ENCODE data around the gene MCM8. TPM values are rescaled to one million over a fixed set of nuclear protein-coding genes. Genes with fewer than 3 reads are reported as not detected.

The MCM8 gene
- total and polyA plus RNA-seq, 7 donors, result 1.8 to 8.0 (median 5.6) TPM

DNA sequence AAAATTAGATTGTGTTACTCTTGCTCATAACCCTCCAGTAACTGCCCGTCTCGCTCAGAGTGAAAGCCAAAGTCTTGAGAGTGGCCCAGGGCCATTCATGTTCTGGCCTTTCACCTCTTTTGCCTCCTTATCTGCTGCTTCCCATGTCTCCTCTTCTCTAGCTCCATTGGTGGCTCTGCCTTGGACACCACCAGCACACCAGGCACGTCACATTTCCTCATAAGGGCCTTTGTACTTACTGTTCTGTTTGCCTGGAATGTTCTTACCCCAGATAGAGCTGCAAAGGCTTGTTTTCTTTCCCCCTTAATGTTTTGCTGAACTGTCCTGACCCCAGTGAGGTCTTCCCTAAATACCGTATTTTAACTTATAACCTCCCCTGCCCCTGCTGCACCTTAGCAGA lies 29.3 kb downstream of the MCM8 start:
- Histone ChIP-seq H3K4me3 (no peak overlapping the region), H3K9me3 (no peaks in the 10 kb centered on the region), H3K36me3 (peaks cover 0 to 37% (median 3%) of the 10 kb centered on the region in 4 donors), H3K27ac (no peak overlapping the region), H3K4me1 (no peaks in the 10 kb centered on the region), H3K27me3 (no peaks in the 10 kb centered on the region)
- intact Hi-C loops (cut with DNase I), result no loop called here
- no peak for DNase-seq
- TF ChIP-seq POLR2A (IDR thresholded peaks at IDR 0.05), result no peak
- TF ChIP-seq EP300 (IDR thresholded peaks at IDR 0.05), result no peak
- TF ChIP-seq POLR2AphosphoS5 (IDR thresholded peaks at IDR 0.05), result no peak
- TF ChIP-seq, protein P1, sequence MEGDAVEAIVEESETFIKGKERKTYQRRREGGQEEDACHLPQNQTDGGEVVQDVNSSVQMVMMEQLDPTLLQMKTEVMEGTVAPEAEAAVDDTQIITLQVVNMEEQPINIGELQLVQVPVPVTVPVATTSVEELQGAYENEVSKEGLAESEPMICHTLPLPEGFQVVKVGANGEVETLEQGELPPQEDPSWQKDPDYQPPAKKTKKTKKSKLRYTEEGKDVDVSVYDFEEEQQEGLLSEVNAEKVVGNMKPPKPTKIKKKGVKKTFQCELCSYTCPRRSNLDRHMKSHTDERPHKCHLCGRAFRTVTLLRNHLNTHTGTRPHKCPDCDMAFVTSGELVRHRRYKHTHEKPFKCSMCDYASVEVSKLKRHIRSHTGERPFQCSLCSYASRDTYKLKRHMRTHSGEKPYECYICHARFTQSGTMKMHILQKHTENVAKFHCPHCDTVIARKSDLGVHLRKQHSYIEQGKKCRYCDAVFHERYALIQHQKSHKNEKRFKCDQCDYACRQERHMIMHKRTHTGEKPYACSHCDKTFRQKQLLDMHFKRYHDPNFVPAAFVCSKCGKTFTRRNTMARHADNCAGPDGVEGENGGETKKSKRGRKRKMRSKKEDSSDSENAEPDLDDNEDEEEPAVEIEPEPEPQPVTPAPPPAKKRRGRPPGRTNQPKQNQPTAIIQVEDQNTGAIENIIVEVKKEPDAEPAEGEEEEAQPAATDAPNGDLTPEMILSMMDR (IDR thresholded peaks at IDR 0.05), result no peak
- 93 to 94% methylated on average over 4 of the region's 4 CpGs for WGBS, 2 donors

DNA sequence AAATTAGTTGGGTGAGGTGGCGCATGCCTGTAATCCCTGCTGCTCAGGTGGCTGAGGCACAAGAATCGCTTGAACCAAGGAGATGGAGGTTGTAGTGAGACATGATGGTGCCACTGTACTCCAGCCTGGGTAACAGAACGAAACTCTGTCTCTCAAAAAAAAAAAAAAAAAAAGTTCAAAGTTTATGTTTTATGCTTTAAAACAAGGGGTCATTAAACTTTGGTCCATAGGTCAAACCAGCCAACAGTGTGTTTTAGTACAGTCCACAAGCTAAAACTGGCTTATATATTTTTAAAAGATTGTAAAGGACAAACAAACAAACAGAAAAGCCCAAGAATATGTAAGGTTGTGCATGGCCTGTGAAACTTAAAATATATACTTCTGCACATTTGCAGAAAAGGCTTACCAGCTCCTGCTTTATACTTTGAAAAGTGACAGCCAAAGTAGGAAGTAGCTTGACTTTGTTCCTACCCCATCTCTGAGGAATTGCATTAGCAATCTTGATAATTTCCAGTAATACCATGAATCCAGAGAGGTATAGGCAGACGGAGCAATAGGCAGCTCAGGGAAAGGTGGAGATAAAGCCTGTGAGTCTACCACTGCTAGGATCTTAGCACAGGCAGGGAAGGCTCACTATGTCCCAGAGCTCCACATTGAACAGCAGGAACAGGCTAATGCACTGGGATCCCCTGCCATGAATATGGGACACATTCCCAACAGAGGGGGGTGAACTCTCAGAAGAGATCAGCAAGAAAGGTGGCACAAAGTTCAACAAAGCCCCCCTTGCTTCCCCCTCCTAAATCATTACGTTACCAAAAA lies 30.5 kb downstream of the MCM8 start:
- intact Hi-C loops (cut with DNase I), result no loop called here
- Histone ChIP-seq H3K4me3 (no peak overlapping the region), H3K27ac (no peak overlapping the region), H3K27me3 (no peaks in the 10 kb centered on the region), H3K4me1 (no peaks in the 10 kb centered on the region), H3K36me3 (peaks cover 0 to 34% (median 5%) of the 10 kb centered on the region in 4 donors), H3K9me3 (no peaks in the 10 kb centered on the region)
- no peak for DNase-seq
- TF ChIP-seq, protein P1 (IDR thresholded peaks at IDR 0.05), result no peak
- TF ChIP-seq POLR2A (IDR thresholded peaks at IDR 0.05), result no peak
- TF ChIP-seq POLR2AphosphoS5 (IDR thresholded peaks at IDR 0.05), result no peak
- no peak for TF ChIP-seq EP300 (IDR thresholded peaks at IDR 0.05)
- WGBS, 2 donors, result 57 to 74% methylated on average over 5 of the region's 5 CpGs

DNA sequence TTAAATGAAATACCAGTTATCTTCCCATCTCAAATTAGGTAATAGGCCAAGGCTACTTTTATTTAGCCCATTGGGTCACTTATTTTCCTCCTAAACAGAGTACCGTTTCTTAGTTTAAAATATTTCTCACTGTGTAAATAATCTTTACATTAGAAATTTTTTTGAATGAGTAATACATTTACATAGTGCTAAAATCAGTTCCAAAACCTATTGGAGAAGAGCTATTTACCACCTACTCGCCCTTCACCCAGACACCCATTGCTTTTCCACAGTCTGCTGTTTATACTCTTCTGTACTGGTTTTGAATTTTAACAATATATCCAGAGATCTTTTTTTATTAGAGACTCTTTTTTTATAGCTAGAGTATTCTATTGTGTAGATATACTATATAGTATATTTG lies 36.9 kb downstream of the MCM8 start:
- no peak overlapping the region for H3K27ac ChIP-seq
- WGBS, 2 donors, result 95 to 97% methylated on average over 2 of the region's 2 CpGs
- intact Hi-C loops (cut with DNase I), result no loop called here
- TF ChIP-seq POLR2AphosphoS5 (IDR thresholded peaks at IDR 0.05), result no peak
- TF ChIP-seq POLR2A (IDR thresholded peaks at IDR 0.05), result no peak
- no peak for TF ChIP-seq EP300 (IDR thresholded peaks at IDR 0.05)
- TF ChIP-seq, protein P1 (IDR thresholded peaks at IDR 0.05), result no peak
- no peak for DNase-seq
- peaks cover 0 to 36% (median 8%) of the 10 kb centered on the region in 4 donors for H3K36me3 ChIP-seq
- no peaks in the 10 kb centered on the region for H3K9me3 ChIP-seq
- H3K27me3 ChIP-seq, result no peaks in the 10 kb centered on the region
- no peak overlapping the region for H3K4me3 ChIP-seq
- H3K4me1 ChIP-seq, result no peaks in the 10 kb centered on the region

DNA sequence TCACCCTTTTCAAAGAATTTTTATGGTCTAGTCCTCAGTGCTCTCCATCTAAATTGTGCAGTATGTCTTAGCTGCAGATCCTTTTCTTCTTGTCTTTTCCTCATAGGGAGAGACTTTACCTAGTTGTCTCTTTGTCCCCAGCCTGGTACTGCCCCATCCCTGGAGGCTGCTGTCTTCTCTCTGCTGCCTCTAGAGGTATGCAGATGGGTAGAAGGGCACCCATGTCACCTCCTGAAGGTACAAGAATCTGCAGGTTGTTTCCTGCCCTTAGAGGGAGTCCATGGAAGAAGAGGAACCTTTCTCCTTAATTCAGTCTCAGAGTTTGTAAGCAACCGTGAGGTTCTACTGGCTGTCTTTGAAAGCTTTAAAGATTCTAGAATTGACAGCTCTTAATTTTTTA lies 39.1 kb downstream of the MCM8 start:
- 94 to 96% methylated on average over 1 of the region's 1 CpG for WGBS, 2 donors
- no peak for TF ChIP-seq EP300 (IDR thresholded peaks at IDR 0.05)
- TF ChIP-seq POLR2AphosphoS5 (IDR thresholded peaks at IDR 0.05), result no peak
- TF ChIP-seq POLR2A (IDR thresholded peaks at IDR 0.05), result no peak
- TF ChIP-seq, protein P1 (IDR thresholded peaks at IDR 0.05), result no peak
- Histone ChIP-seq H3K4me1 (no peaks in the 10 kb centered on the region), H3K4me3 (no peak overlapping the region), H3K36me3 (peaks cover 0 to 30% (median 6%) of the 10 kb centered on the region in 4 donors), H3K9me3 (no peaks in the 10 kb centered on the region), H3K27ac (no peak overlapping the region), H3K27me3 (no peaks in the 10 kb centered on the region)
- no peak for DNase-seq
- intact Hi-C loops (cut with DNase I), result no loop called here

Data from sigmoid colon (tissue), 7 donors.